Left forelimb (tissue), 1 donor: ENCODE data around the gene TMEM143.
"Not testable (repeated sequence)": the region's sequence is repeated elsewhere in the genome, so short reads cannot be mapped to it uniquely, and the experiment has no call there.

ENCODE experiments used
- DNase-seq: peaks from one replicate; pipeline ENCODE4 v3.0.0-alpha.2; 2018; ENCODE audit warnings: low spot score

TMEM143 gene

GRCh38 chr19:48296963-48297734, 66.6 kb downstream of the TMEM143 start:
- no peak for DNase-seq

GRCh38 chr19:48295458-48295857, 68.3 kb downstream of the TMEM143 start:
- DNase-seq: no peak

DNA sequence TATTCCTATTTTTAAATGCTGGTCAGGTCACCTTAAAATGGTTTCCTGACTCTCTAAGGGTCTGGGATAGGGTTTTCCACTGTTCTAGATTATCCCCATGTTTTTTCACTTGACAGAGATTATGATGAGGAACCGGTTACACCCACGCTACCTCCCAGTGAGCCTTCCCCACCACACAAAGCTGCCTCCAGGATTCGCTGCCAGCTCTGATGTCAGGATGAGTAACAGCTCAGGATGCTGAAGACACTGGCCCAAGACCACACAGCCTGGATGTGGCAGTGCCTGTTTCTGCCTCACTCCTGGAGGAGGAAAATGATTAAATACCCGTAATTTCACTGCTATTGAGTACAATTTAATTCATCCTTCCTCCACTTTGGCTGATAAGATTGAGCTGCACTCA, 70.9 kb downstream of the TMEM143 start:
- no peak for DNase-seq

DNA sequence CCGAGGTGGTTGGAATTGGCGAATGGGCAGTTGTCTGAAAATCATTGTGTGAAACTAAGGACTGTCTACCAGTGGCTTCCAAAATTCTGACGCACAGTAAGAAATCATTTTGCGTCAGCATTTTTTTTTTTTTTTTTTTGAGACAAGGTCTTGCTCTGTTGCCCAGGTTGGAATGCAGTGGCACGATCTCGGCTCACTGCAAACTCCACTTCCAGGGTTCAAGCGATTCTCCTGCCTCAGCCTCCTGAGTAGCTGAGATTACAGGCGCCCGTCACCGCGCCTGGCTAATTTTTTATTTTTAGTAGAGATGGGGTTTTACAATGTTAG, 72.3 kb downstream of the TMEM143 start:
- DNase-seq: not testable (repeated sequence)

DNA sequence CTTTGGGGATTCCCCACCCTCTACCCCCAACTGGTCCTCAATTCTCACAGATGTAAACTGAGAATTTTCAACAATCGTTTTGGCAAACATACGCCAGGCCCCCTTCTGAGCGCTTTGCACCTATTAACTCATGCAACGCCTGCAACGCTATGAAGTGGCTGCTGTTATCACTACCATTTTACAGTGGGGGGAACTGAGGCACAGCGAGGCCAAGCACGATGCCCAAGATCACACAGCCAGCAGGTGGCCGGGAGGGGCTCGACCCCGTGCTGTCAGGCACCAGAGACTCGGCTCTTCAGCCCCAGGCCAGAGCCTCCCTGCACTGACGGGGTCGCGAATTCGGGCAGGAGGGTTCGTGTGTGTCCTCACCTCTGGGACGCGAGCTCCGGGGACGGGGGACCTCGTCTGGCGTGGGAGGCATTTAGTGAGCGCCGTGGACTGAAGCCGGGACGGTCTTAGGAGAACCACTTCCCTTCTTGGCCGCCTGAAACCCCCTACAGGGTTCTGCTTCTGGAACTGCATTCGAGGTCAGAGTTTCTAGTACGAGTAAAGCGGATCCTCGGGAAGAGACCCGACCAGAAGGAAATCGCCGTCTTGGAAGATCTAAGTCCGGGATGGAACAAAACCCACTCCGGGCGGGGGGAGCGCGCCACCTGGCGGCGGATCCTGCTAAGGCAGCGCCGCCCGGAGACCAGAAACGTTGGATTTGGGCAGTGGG, 72.8 kb downstream of the TMEM143 start:
- peak; percentile 92 for DNase-seq

GRCh38 chr19:48290401-48290770, 73.4 kb downstream of the TMEM143 start:
- peak; percentile 73 for DNase-seq

- DNase-seq: no peak
Observed at GRCh38 chr19:48287748-48288147, 76.0 kb downstream of the TMEM143 start.

DNA sequence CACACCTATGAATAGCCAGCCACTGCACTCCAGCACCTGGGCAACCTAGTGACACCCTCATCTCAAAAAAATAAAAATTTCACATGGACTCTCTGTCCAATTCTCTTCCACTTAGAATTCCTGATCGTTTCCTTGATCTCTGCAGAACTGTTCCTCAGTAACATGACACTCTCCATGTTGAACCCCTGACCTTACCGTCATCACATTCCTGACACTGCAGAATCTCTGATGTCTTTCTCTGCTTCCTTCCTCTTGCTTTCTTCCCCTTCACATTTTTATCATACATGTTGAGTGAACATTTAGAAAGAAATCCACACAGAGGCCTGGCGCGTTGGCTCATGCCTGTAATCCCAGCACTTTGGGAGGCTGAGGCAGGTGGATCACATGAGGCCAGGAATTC, 78.8 kb downstream of the TMEM143 start:
- no peak for DNase-seq

GRCh38 chr19:48283908-48284307, 79.8 kb downstream of the TMEM143 start:
- DNase-seq: no peak
